B cell (primary cell): ENCODE results near the gene SIAH2. TPM values are rescaled to one million over a fixed set of nuclear protein-coding genes. Genes with fewer than 3 reads are reported as not detected.

Experiments
- ATAC-seq: fragments of 200-7000 bp; cut with Tn5 transposase; one replicate; pipeline ENCODE4 v1.10.0; 2021; ENCODE audit warnings: low read depth, mild to moderate bottlenecking, moderate number of reproducible peaks, moderate library complexity
- CTCF ChIA-PET: fragments of 350-600 bp; sonication (Branson Sonifier 250); formaldehyde crosslinking; loops from one replicate; lab custom pipeline; 2021; ENCODE audit warnings: antibody characterized with exemption, inconsistent platforms; lab: Charles Lee
- POLR2A ChIA-PET: fragments of 350-600 bp; sonication (Branson Sonifier 250); formaldehyde crosslinking; loops from one replicate; lab custom pipeline; 2021; ENCODE audit warnings: antibody characterized with exemption; lab: Charles Lee
- DNase-seq: peaks from one replicate; pipeline ENCODE4 v3.0.0; 2013
- H2AFZ ChIP-seq: 2 replicates; pipeline ENCODE4 v1.6.1; 2012; ENCODE audit warnings: mild to moderate bottlenecking, low read depth, low read length; ENCODE audit not compliant: insufficient read depth, poor library complexity, severe bottlenecking
- H3K27ac ChIP-seq, 2 donors: 1 replicate in 1 of 2; 2 replicates in 1 of 2; pipeline ENCODE4 v1.5.1; 2012 to 2013; ENCODE audit warnings: low read length in 2 of 2, mild to moderate bottlenecking in 2 of 2, moderate library complexity in 1 of 2
- H3K27me3 ChIP-seq, 4 experiments: fragments of 200-600 bp in 1 of 4; sonication (generic) in 1 of 4; replicated peaks in 1 of 4; 1 replicate in 2 of 4; 2 replicates in 2 of 4; pipeline versions ENCODE4 v1.6.1 to v1.7.0; 2013 to 2016; ENCODE audit warnings: low read length in 3 of 4, mild to moderate bottlenecking in 2 of 4, mixed read lengths in 1 of 4, moderate library complexity in 1 of 4; ENCODE audit not compliant: insufficient read depth in 4 of 4, control insufficient read depth in 3 of 4; ENCODE audit errors: control extremely low read depth in 1 of 4
- H3K36me3 ChIP-seq, 2 experiments: replicated peaks in 1 of 2; 1 replicate in 1 of 2; 2 replicates in 1 of 2; pipeline versions ENCODE4 v1.6.1 to v1.7.1; 2013; ENCODE audit warnings: low read length in 1 of 2; ENCODE audit not compliant: insufficient read depth in 2 of 2, control insufficient read depth in 1 of 2; ENCODE audit errors: control extremely low read depth in 1 of 2, extremely low read depth in 1 of 2
- H3K4me1 ChIP-seq, 2 donors: fragments of 200-600 bp in 1 of 2; sonication (generic) in 1 of 2; 1 replicate in 1 of 2; 2 replicates in 1 of 2; pipeline versions ENCODE4 v1.5.1 to v1.6.1; 2013 to 2017; ENCODE audit warnings: low read length in 2 of 2; ENCODE audit not compliant: control insufficient read depth in 2 of 2, insufficient read depth in 2 of 2
- H3K4me2 ChIP-seq: replicated peaks from 2 replicates; pipeline ENCODE3; 2012; ENCODE audit warnings: mild to moderate bottlenecking, low read depth, low read length; ENCODE audit not compliant: poor library complexity, severe bottlenecking
- H3K4me3 ChIP-seq, 5 experiments: fragments of 200-600 bp in 1 of 5; sonication (generic) in 1 of 5; 1 replicate in 3 of 5; 2 replicates in 2 of 5; pipeline versions ENCODE4 v1.5.1 to v1.7.0; 2011 to 2016; ENCODE audit warnings: low read length in 4 of 5, mild to moderate bottlenecking in 4 of 5, low read depth in 2 of 5, control low read depth in 1 of 5, moderate library complexity in 1 of 5; ENCODE audit not compliant: insufficient read depth in 1 of 5; ENCODE audit errors: control extremely low read depth in 1 of 5, extremely low read depth in 1 of 5
- H3K79me2 ChIP-seq: fragments of 200-600 bp; sonication (generic); one replicate; pipeline ENCODE4 v1.6.0; 2016; ENCODE audit warnings: low read length; ENCODE audit not compliant: control insufficient read depth, insufficient read depth
- H3K9ac ChIP-seq: fragments of 200-600 bp; sonication (generic); 2 replicates; pipeline ENCODE4 v1.6.1; 2017; ENCODE audit warnings: mild to moderate bottlenecking, low read length, moderate library complexity
- H3K9me3 ChIP-seq, 3 donors: one replicate each; pipeline versions ENCODE4 v1.6.1 to v1.7.1; 2013; ENCODE audit warnings: low read length in 2 of 3; ENCODE audit not compliant: control insufficient read depth in 2 of 3, insufficient read depth in 1 of 3; ENCODE audit errors: control extremely low read depth in 1 of 3
- H4K20me1 ChIP-seq: 2 replicates; pipeline ENCODE4 v1.6.0; 2012; ENCODE audit warnings: mild to moderate bottlenecking, low read length; ENCODE audit not compliant: insufficient read depth, control insufficient read depth, poor library complexity, severe bottlenecking
- H3K27ac Mint-ChIP-seq: one replicate; pipeline ENCODE4 v1.8.0; 2021; ENCODE audit warnings: mixed read lengths
- H3K27me3 Mint-ChIP-seq: one replicate; pipeline ENCODE4 v1.8.0; 2021; ENCODE audit warnings: mixed read lengths
- H3K4me1 Mint-ChIP-seq: one replicate; pipeline ENCODE4 v1.8.0; 2021; ENCODE audit warnings: mixed read lengths
- H3K4me3 Mint-ChIP-seq: one replicate; pipeline ENCODE4 v1.8.0; 2021; ENCODE audit warnings: mixed read lengths
- H3K9me3 Mint-ChIP-seq: one replicate; pipeline ENCODE4 v1.8.0; 2022; ENCODE audit warnings: mixed read lengths; ENCODE audit not compliant: insufficient read depth
- CTCF ChIP-seq: fragments of 200-600 bp; IDR thresholded peaks from one replicate; pipeline ENCODE4 v1.8.0; 2022; ENCODE audit warnings: antibody characterized with exemption, mild to moderate bottlenecking
- EZH2 ChIP-seq: IDR thresholded peaks from 2 replicates; pipeline ENCODE4 v1.6.1; 2012; ENCODE audit warnings: borderline replicate concordance, low read depth, mild to moderate bottlenecking, moderate library complexity, low read length; ENCODE audit not compliant: insufficient read depth, poor library complexity, severe bottlenecking
- WGBS: methylation state at CpG from one replicate; pipeline ENCODE4 v1.1.5; 2013; ENCODE audit warnings: missing lambda C conversion rate; ENCODE audit not compliant: insufficient coverage; 5-methylcytosine and 5-hydroxymethylcytosine counted together
- intact Hi-C: fragments of 100-400 bp; cut with micrococcal nuclease; formaldehyde crosslinking; loops from one replicate; pipeline ENCODE4 v1.10.0; 2022
- polyA plus RNA-seq: library from polyadenylated mRNA; depleted of rRNA; stranded (reverse); fragments of >200 nt; gene quantifications from 2 replicates; pipeline ENCODE4 v1.2.3, GENCODE V29; 2012
- total RNA-seq, 2 donors: library from RNA; stranded (reverse); fragments of 120-200 nt in 1 of 2; gene quantifications; 1 replicate in 1 of 2; 2 replicates in 1 of 2; pipeline versions ENCODE4 v1.2.3 to v1.2.4, GENCODE V29; 2013 to 2022

The SIAH2 gene
- total and polyA plus RNA-seq, 2 donors (not counting 1 experiment from before 2014, with no cell fraction given): 22.3 to 83.4 TPM

- Histone ChIP-seq H3K79me2 (no peaks in the 10 kb centered on the region), H3K4me2 (no peak overlapping the region), H3K27me3 (no peaks in the 10 kb centered on the region), H3K27ac (no peak overlapping the region), H3K4me3 (no peak overlapping the region), H3K4me1 (no peaks in the 10 kb centered on the region), H2AFZ (no peak overlapping the region), H3K9ac (no peak overlapping the region), H3K9me3 (peaks cover 0 to 3% (median 0%) of the 10 kb centered on the region in 3 donors), H4K20me1 (no peaks in the 10 kb centered on the region), H3K36me3 (no peaks in the 10 kb centered on the region)
- no peaks in the 10 kb centered on the region for H3K4me1 Mint-ChIP-seq
- ChIA-PET POLR2A (no interaction called here), CTCF (interaction anchor here (1.1 to 1.4 kb wide), 3 partner anchors 9 to 251 kb away, joined by 3 read pairs; no protein-coding TSS in a partner anchor)
- intact Hi-C loops: no loop called here
- H3K27ac Mint-ChIP-seq: no peak overlapping the region
- no peak for TF ChIP-seq EZH2
- TF ChIP-seq CTCF: no peak
- no peaks in the 10 kb centered on the region for H3K9me3 Mint-ChIP-seq
- H3K27me3 Mint-ChIP-seq: peaks cover 3% of the 10 kb centered on the region
- 96% methylated on average over 22 of the region's 22 CpGs for WGBS
- no peak overlapping the region for H3K4me3 Mint-ChIP-seq
- DNase-seq (no peak), ATAC-seq (no peak)
These were observed 16.5 kb upstream of the SIAH2 start for GRCh38 chr3:150779402-150779858.

- Histone ChIP-seq H3K27ac (no peak overlapping the region), H3K27me3 (no peaks in the 10 kb centered on the region), H3K9ac (no peak overlapping the region), H3K9me3 (peaks cover 0 to 3% (median 0%) of the 10 kb centered on the region in 3 donors), H3K4me3 (no peak overlapping the region), H3K79me2 (no peaks in the 10 kb centered on the region), H2AFZ (no peak overlapping the region), H3K36me3 (no peaks in the 10 kb centered on the region), H4K20me1 (no peaks in the 10 kb centered on the region), H3K4me1 (no peaks in the 10 kb centered on the region), H3K4me2 (no peak overlapping the region)
- no peaks in the 10 kb centered on the region for H3K4me1 Mint-ChIP-seq
- TF ChIP-seq EZH2 (no peak), CTCF (no peak)
- peaks cover 3% of the 10 kb centered on the region for H3K27me3 Mint-ChIP-seq
- no peak for DNase-seq
- ATAC-seq: no peak
- intact Hi-C loops: no loop called here
- H3K27ac Mint-ChIP-seq: no peak overlapping the region
- ChIA-PET CTCF (interaction anchor here (1.3 to 1.4 kb wide), 2 partner anchors 15 to 250 kb away, joined by 3 read pairs; no protein-coding TSS in a partner anchor), POLR2A (no interaction called here)
- H3K4me3 Mint-ChIP-seq: no peak overlapping the region
- 98% methylated on average over 42 of the region's 42 CpGs for WGBS
- no peaks in the 10 kb centered on the region for H3K9me3 Mint-ChIP-seq
These were observed 15.9 kb upstream of the SIAH2 start for GRCh38 chr3:150778793-150779401.
